GM21423 (cell line): Measurements from ENCODE around the gene CAV3.

Experiments
- ATAC-seq: cut with Tn5 transposase; IDR thresholded peaks from one replicate; pipeline ENCODE4 v1.9.1; 2021; ENCODE audit warnings: mild to moderate bottlenecking, moderate library complexity; ENCODE audit not compliant: unreplicated experiment

The CAV3 gene

DNA sequence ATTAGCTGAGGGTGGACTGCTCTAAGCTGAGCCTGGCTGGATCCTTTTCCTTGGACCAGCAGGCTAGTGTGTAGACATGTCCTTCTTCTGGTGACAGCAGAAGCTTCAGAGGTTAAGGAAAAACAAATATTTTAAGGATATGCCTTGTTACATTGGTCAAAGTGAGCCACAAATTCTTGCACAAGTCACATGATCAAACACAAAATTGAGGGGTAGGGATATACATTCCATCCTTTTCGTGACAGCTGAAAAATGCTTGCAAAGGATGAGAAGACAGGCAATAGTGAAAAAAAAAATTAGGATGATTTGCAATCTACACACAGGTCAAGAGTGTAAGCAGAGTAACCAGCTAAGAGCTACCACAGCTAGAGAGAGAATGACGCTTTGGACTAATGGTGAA lies 56.9 kb downstream of the CAV3 start:
- ATAC-seq: no peak

DNA sequence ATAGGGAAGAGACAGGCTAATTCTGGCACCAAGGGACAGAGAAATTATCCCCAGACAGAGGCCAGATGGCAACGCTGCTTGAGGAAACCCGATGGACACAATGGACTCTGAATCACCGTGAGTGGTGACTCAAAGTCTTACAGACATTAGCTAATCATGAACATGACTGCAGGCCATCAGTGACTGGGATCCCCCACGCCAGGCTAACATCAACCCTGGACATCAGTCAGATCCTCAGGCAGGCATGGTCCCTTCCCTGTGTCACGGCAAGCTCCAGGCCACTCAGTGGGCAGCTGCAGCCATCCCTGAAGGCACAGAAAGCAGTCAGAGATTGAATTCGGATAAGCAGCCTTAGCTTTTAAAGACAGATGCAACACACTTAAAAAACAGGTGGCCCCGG lies 59.6 kb downstream of the CAV3 start:
- no peak for ATAC-seq

- no peak for ATAC-seq
These were observed 60.6 kb downstream of the CAV3 start for GRCh38 chr3:8794247-8794646.
